DOHH2 (cell line): ENCODE data around the gene APCDD1L.

Experiments used
- H3F3A ChIP-seq: fragments of 200-600 bp; sonication (generic), shearing (Covaris generic); 2 replicates; pipeline ENCODE4 v1.6.0; 2016; ENCODE audit warnings: antibody characterized with exemption, mild to moderate bottlenecking; ENCODE audit not compliant: control insufficient read depth, insufficient read depth
- H3K27ac ChIP-seq: fragments of 200-600 bp; sonication (generic); 2 replicates; pipeline ENCODE4 v1.5.1; 2014; ENCODE audit warnings: low read depth, mild to moderate bottlenecking, low read length, moderate library complexity
- H3K27me3 ChIP-seq: fragments of 200-600 bp; sonication (generic); 2 replicates; pipeline ENCODE4 v1.6.1; 2014; ENCODE audit warnings: mild to moderate bottlenecking, low read length, mixed read lengths; ENCODE audit not compliant: control insufficient read depth
- H3K36me3 ChIP-seq: fragments of 200-600 bp; sonication (generic); 2 replicates; pipeline ENCODE4 v1.6.1; 2014; ENCODE audit warnings: mild to moderate bottlenecking, low read length, moderate library complexity, mixed read lengths; ENCODE audit not compliant: control insufficient read depth
- H3K4me1 ChIP-seq: fragments of 200-600 bp; sonication (generic); 2 replicates; pipeline ENCODE4 v1.6.1; 2014; ENCODE audit warnings: mild to moderate bottlenecking, low read length, mixed read lengths; ENCODE audit not compliant: control insufficient read depth
- H3K4me2 ChIP-seq: fragments of 200-600 bp; sonication (generic); 2 replicates; pipeline ENCODE4 v1.6.0; 2014; ENCODE audit warnings: mild to moderate bottlenecking, low read length, moderate library complexity
- H3K4me3 ChIP-seq: fragments of 200-600 bp; sonication (generic); 2 replicates; pipeline ENCODE4 v1.5.1; 2014; ENCODE audit warnings: mild to moderate bottlenecking, low read length, mixed read lengths
- H3K79me2 ChIP-seq: fragments of 200-600 bp; sonication (generic); 2 replicates; pipeline ENCODE4 v1.6.1; 2014; ENCODE audit warnings: mild to moderate bottlenecking, low read length, mixed read lengths; ENCODE audit not compliant: control insufficient read depth
- H3K9me2 ChIP-seq: fragments of 200-600 bp; sonication (generic); replicated peaks from 2 replicates; pipeline ENCODE4 v1.6.1; 2014; ENCODE audit warnings: mild to moderate bottlenecking, low read length, mixed read lengths; ENCODE audit not compliant: control insufficient read depth
- H3K9me3 ChIP-seq: fragments of 200-600 bp; sonication (generic); 2 replicates; pipeline ENCODE4 v1.6.1; 2014; ENCODE audit warnings: antibody characterized with exemption, low read length, mixed read lengths; ENCODE audit not compliant: control insufficient read depth, insufficient read depth
- H4K20me1 ChIP-seq: fragments of 200-600 bp; sonication (generic); 2 replicates; pipeline ENCODE4 v1.6.0; 2014; ENCODE audit warnings: low read depth, mild to moderate bottlenecking, antibody characterized with exemption, low read length, moderate library complexity; ENCODE audit not compliant: control insufficient read depth, insufficient read depth
- CTCF ChIP-seq: fragments of 200-600 bp; sonication (generic); IDR thresholded peaks from one replicate; pipeline ENCODE4 v1.5.1; 2014; ENCODE audit warnings: antibody characterized with exemption, mild to moderate bottlenecking, low read depth, low read length; ENCODE audit not compliant: poor library complexity, severe bottlenecking
- EZH2phosphoT487 ChIP-seq: fragments of 200-600 bp; sonication (generic); IDR thresholded peaks from 2 replicates; pipeline ENCODE4 v1.6.1; 2017; ENCODE audit warnings: borderline replicate concordance, mild to moderate bottlenecking, antibody characterized with exemption, low read length, moderate library complexity, mixed read lengths

APCDD1L gene

GRCh38 chr20:58440021-58440767 is 75.0 kb downstream of the APCDD1L start:
- TF ChIP-seq CTCF (no peak), EZH2phosphoT487 (no peak)
- H3K27ac ChIP-seq = no peak overlapping the region
- peaks cover 71% of the 10 kb centered on the region for H3K36me3 ChIP-seq
- no peak overlapping the region for H3K4me3 ChIP-seq
- H3K9me3 ChIP-seq = no peaks in the 10 kb centered on the region
- H3K9me2 ChIP-seq = no peaks in the 10 kb centered on the region
- peaks cover 4% of the 10 kb centered on the region; the same call in 1 of the 2 replicates for H3K4me1 ChIP-seq
- H3F3A ChIP-seq = no peaks in the 10 kb centered on the region
- no peak overlapping the region for H3K4me2 ChIP-seq
- H3K27me3 ChIP-seq = no peaks in the 10 kb centered on the region
- no peaks in the 10 kb centered on the region; the same call in 1 of the 2 replicates for H4K20me1 ChIP-seq
- H3K79me2 ChIP-seq = peaks cover 49% of the 10 kb centered on the region

GRCh38 chr20:58438970-58439808 is 76.0 kb downstream of the APCDD1L start:
- H3K4me3 ChIP-seq = no peak overlapping the region
- no peaks in the 10 kb centered on the region for H3K27me3 ChIP-seq
- H3F3A ChIP-seq = no peaks in the 10 kb centered on the region
- no peak for TF ChIP-seq EZH2phosphoT487
- TF ChIP-seq CTCF = no peak
- H3K4me2 ChIP-seq = no peak overlapping the region
- H3K9me3 ChIP-seq = no peaks in the 10 kb centered on the region
- H3K36me3 ChIP-seq = peaks cover 68% of the 10 kb centered on the region
- H3K79me2 ChIP-seq = peaks cover 59% of the 10 kb centered on the region
- H3K27ac ChIP-seq = no peak overlapping the region
- H3K4me1 ChIP-seq = peaks cover 4% of the 10 kb centered on the region; the same call in 1 of the 2 replicates
- no peaks in the 10 kb centered on the region; the same call in 1 of the 2 replicates for H4K20me1 ChIP-seq
- H3K9me2 ChIP-seq = no peaks in the 10 kb centered on the region

GRCh38 chr20:58436868-58437645 is 78.1 kb downstream of the APCDD1L start:
- peaks cover 4% of the 10 kb centered on the region; the same call in 1 of the 2 replicates for H3K4me1 ChIP-seq
- H3F3A ChIP-seq = no peaks in the 10 kb centered on the region
- no peaks in the 10 kb centered on the region for H3K27me3 ChIP-seq
- H3K27ac ChIP-seq = no peak overlapping the region
- H3K79me2 ChIP-seq = peaks cover 77% of the 10 kb centered on the region
- no peaks in the 10 kb centered on the region for H3K9me2 ChIP-seq
- H3K4me3 ChIP-seq = no peak overlapping the region
- no peaks in the 10 kb centered on the region for H3K9me3 ChIP-seq
- no peaks in the 10 kb centered on the region; the same call in 1 of the 2 replicates for H4K20me1 ChIP-seq
- TF ChIP-seq EZH2phosphoT487 (no peak), CTCF (no peak)
- no peak overlapping the region for H3K4me2 ChIP-seq
- H3K36me3 ChIP-seq = peaks cover 53% of the 10 kb centered on the region
